Loucy (cell line): ENCODE data around the gene LGR5.

Experiments used
- CTCF ChIP-seq: fragments of 200-600 bp; sonication (generic); conservative IDR thresholded peaks from 2 replicates; pipeline ENCODE4 v1.5.1; 2014; ENCODE audit warnings: mild to moderate bottlenecking, antibody characterized with exemption, low read length
- EZH2phosphoT487 ChIP-seq: fragments of 200-600 bp; IDR thresholded peaks from 2 replicates; pipeline ENCODE4 v1.6.1; 2018; ENCODE audit warnings: antibody characterized with exemption, mild to moderate bottlenecking, moderate library complexity, borderline replicate concordance

DNA sequence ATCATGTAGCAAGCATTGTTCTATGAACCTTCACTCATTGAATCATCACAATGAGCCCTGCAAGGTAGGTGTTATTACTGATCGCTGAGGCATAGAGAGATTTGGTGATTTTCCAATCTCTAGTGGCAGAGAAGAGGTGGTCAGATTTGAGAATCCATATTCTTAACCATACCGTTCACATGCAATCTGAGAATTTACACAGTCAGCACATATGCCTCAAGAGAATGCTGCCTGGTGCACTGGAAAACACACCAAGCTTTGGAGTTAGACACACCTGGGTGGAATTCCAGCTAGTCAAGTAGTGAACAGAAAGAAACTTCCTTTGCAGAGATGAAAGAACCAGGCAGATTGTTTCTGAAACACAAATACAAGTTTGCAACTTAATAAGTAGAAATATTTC is 94.1 kb downstream of the LGR5 start:
- TF ChIP-seq CTCF (no peak), EZH2phosphoT487 (no peak)
